Astrocyte (in vitro differentiated cells and primary cell): Measurements from ENCODE around the gene RAB3D.

Experiments used
- CTCF ChIP-seq: IDR thresholded peaks from 2 replicates; pipeline ENCODE4 v1.5.1; 2011; ENCODE audit warnings: low read depth, mild to moderate bottlenecking, inconsistent platforms, low read length, moderate library complexity; ENCODE audit not compliant: insufficient read depth
- EZH2 ChIP-seq: IDR thresholded peaks from 2 replicates; pipeline ENCODE4 v1.6.1; 2012; ENCODE audit warnings: mild to moderate bottlenecking, low read length, inconsistent platforms; ENCODE audit not compliant: insufficient read depth

GRCh38 chr19:11332822-11333221 lies 6.6 kb downstream of the RAB3D start:
- TF ChIP-seq CTCF (no peak), EZH2 (no peak)
